Pancreas (tissue), 10 donors: Measurements from ENCODE around the gene SLC28A1. TPM values are rescaled to one million over a fixed set of nuclear protein-coding genes. Genes with fewer than 3 reads are reported as not detected.

ENCODE experiments used
- ATAC-seq, 4 donors: fragments of 200-7000 bp; cut with Tn5 transposase; one replicate each; pipeline versions ENCODE4 v1.8.0 to v1.9.1; 2020; ENCODE audit warnings: mild to moderate bottlenecking in 4 of 4, moderate library complexity in 4 of 4
- DNase-seq, 6 donors: peaks; one replicate each; pipeline ENCODE4 v3.0.0-alpha.2; 2020
- FAIRE-seq: peaks from 2 replicates; lab custom pipeline; 2012; peaks lifted over from hg19 to GRCh38; lab: Jason Lieb, UNC
- H3K27ac ChIP-seq, 4 donors: fragments of 200-600 bp; sonication (generic); 1 replicate in 3 of 4; 2 replicates in 1 of 4; pipeline versions ENCODE4 v1.5.0 to v1.8.0; 2020
- H3K27me3 ChIP-seq, 4 donors: fragments of 200-600 bp; one replicate each; pipeline ENCODE4 v1.8.0; 2021
- H3K36me3 ChIP-seq, 3 donors: fragments of 200-600 bp; sonication (generic) in 1 of 3; one replicate each; pipeline versions ENCODE4 v1.5.0 to v1.8.0; 2020 to 2021
- H3K4me1 ChIP-seq, 3 donors: fragments of 200-600 bp; one replicate each; pipeline ENCODE4 v1.8.0; 2021
- H3K4me3 ChIP-seq, 4 donors: fragments of 200-600 bp; sonication (generic) in 2 of 4; one replicate each; pipeline versions ENCODE4 v1.5.0 to v1.8.0; 2020 to 2021
- H3K9me3 ChIP-seq, 4 donors: fragments of 200-600 bp; one replicate each; pipeline ENCODE4 v1.8.0; 2021
- WGBS, 2 donors: extraction: QIAGEN DNeasy Blood & Tissue Kit; methylation state at CpG; one replicate each; pipeline ENCODE4 v1.1.7; 2013; 5-methylcytosine and 5-hydroxymethylcytosine counted together
- intact Hi-C, 3 donors: fragments of 100-400 bp; cut with DNase I; formaldehyde crosslinking; loops; one replicate each; pipeline versions ENCODE4 v1.11.1 to v1.14.2; 2022
- polyA plus RNA-seq, 2 donors: library from polyadenylated mRNA; stranded (reverse); fragments of 200-250 nt; gene quantifications; one replicate each; pipeline ENCODE4 v1.2.3, GENCODE V29; 2013
- total RNA-seq, 6 donors: library from RNA; stranded (reverse); fragmentation: NEBNext Ultra II Directional in 4 of 6; extraction: Animal tissue kit (Norgen Biotek cat#: 25700) in 4 of 6; gene quantifications; one replicate each; pipeline versions ENCODE4 v1.2.1 to v1.2.4, GENCODE V29; 2021 to 2023
- TF ChIP-seq, protein P1 (sequence below), 4 donors: fragments of 200-600 bp; sonication (generic) in 3 of 4; IDR thresholded peaks; one replicate each; pipeline versions ENCODE4 v1.5.0 to v1.8.0; 2021; ENCODE audit warnings: antibody characterized with exemption in 4 of 4
- donor health status: healthy with polysubstance abuse.
- donor health status: DM: no; HTN: no; CAD: no; lungs with moderate emphysema.
- donor health status: DM: no; HTN: no; CAD: no.
- donor health status: control.
- donor health status: control.
- donor health status: Bipolar disorder and iron deficiency.
- donor health status: DM: yes; HTN: yes; CAD: no.
- donor health status: DM: no; HTN: no; CAD: no.
- donor health status: DM: no; HTN: no; CAD: no.
- donor health status: DM: yes; HTN: yes; CAD: no.

Gene SLC28A1
- total and polyA plus RNA-seq, 8 donors: 0.02 to 0.21 (median 0.11) TPM; not detected in 3

- Histone ChIP-seq H3K36me3 (no peaks in the 10 kb centered on the region), H3K27ac (peak overlapping the region in 2 of 4 donors; percentile 63 to 67), H3K9me3 (no peaks in the 10 kb centered on the region), H3K27me3 (no peaks in the 10 kb centered on the region), H3K4me3 (no peak overlapping the region), H3K4me1 (peaks cover 0 to 3% (median 0%) of the 10 kb centered on the region in 3 donors)
- intact Hi-C loops: no loop called here
- 68 to 76% methylated on average over 14 of the region's 14 CpGs for WGBS, 2 donors
- DNase-seq (peak in 1 of 6 donors; percentile 29), ATAC-seq (peak in 3 of 4 donors; percentile 49 to 66 (median 61)), FAIRE-seq (no peak)
- TF ChIP-seq, protein P1, sequence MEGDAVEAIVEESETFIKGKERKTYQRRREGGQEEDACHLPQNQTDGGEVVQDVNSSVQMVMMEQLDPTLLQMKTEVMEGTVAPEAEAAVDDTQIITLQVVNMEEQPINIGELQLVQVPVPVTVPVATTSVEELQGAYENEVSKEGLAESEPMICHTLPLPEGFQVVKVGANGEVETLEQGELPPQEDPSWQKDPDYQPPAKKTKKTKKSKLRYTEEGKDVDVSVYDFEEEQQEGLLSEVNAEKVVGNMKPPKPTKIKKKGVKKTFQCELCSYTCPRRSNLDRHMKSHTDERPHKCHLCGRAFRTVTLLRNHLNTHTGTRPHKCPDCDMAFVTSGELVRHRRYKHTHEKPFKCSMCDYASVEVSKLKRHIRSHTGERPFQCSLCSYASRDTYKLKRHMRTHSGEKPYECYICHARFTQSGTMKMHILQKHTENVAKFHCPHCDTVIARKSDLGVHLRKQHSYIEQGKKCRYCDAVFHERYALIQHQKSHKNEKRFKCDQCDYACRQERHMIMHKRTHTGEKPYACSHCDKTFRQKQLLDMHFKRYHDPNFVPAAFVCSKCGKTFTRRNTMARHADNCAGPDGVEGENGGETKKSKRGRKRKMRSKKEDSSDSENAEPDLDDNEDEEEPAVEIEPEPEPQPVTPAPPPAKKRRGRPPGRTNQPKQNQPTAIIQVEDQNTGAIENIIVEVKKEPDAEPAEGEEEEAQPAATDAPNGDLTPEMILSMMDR (IDR thresholded peaks at IDR 0.05): no peak
These were observed 1.9 kb downstream of the SLC28A1 start for GRCh38 chr15:84886211-84886983.

- ATAC-seq: no peak
- no peak overlapping the region for H3K4me3 ChIP-seq
These were observed 2.5 kb downstream of the SLC28A1 start for GRCh38 chr15:84886984-84887299.

GRCh38 chr15:84887938-84888337, 3.5 kb downstream of the SLC28A1 start:
- TF ChIP-seq, protein P1 (IDR thresholded peaks at IDR 0.05): no peak
- DNase-seq (no peak), ATAC-seq (no peak), FAIRE-seq (no peak)
- no peaks in the 10 kb centered on the region for H3K9me3 ChIP-seq
- intact Hi-C loops: no loop called here
- no peaks in the 10 kb centered on the region for H3K36me3 ChIP-seq
- WGBS, 2 donors: 69 to 77% methylated on average over 4 of the region's 4 CpGs
- no peaks in the 10 kb centered on the region for H3K27me3 ChIP-seq
- H3K4me1 ChIP-seq: peaks cover 0 to 3% (median 0%) of the 10 kb centered on the region in 3 donors
- no peak overlapping the region for H3K27ac ChIP-seq
- H3K4me3 ChIP-seq: no peak overlapping the region

More at GRCh38 chr15:84886984-84887299, 2.5 kb downstream of the SLC28A1 start:
- 42 to 49% methylated on average over 1 of the region's 1 CpG for WGBS, 2 donors
- DNase-seq: no peak
- Histone ChIP-seq H3K9me3 (no peaks in the 10 kb centered on the region), H3K27ac (peak overlapping the region in 2 of 4 donors; percentile 63 to 67), H3K27me3 (no peaks in the 10 kb centered on the region), H3K4me1 (peaks cover 0 to 3% (median 0%) of the 10 kb centered on the region in 3 donors), H3K36me3 (no peaks in the 10 kb centered on the region)
- TF ChIP-seq, protein P1 (IDR thresholded peaks at IDR 0.05): no peak
- no peak for FAIRE-seq
- intact Hi-C loops: no loop called here

DNA sequence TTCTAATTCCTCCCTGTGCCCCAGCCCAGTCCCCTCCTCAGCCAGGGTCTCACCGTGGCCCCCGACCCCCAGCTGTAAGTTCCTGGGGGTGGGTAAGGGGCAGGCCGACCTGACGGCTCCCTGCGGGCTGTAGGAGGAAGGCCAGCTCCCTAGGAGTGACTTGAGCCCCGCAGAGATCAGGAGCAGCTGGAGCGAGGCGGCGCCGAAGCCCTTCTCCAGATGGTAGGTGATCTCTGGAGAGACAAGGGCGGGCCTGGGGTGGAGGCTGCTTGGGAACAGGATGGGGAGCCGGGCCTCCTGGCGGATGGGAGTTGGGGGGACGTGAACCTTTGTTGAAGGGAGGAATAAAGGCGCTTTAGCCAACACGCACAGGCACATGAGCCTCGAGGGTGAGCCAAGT, 4.2 kb downstream of the SLC28A1 start:
- H3K4me1 ChIP-seq: no peaks in the 10 kb centered on the region
- H3K27ac ChIP-seq: no peak overlapping the region
- FAIRE-seq (no peak), DNase-seq (no peak), ATAC-seq (no peak)
- H3K9me3 ChIP-seq: no peaks in the 10 kb centered on the region
- intact Hi-C loops: no loop called here
- 74 to 76% methylated on average over 17 of the region's 17 CpGs for WGBS, 2 donors
- no peaks in the 10 kb centered on the region for H3K36me3 ChIP-seq
- no peak overlapping the region for H3K4me3 ChIP-seq
- TF ChIP-seq, protein P1 (IDR thresholded peaks at IDR 0.05): no peak
- H3K27me3 ChIP-seq: no peaks in the 10 kb centered on the region
